NCI-H69 (cell line): ENCODE measurements around the gene GTF2H3.
A peak's percentile ranks its signal among the peaks of the same experiment; 100 is the strongest.

Experiments used
- DNase-seq: peaks from one replicate; lab custom pipeline; 2025; lab: John Stamatoyannopoulos, UW

The GTF2H3 gene

DNA sequence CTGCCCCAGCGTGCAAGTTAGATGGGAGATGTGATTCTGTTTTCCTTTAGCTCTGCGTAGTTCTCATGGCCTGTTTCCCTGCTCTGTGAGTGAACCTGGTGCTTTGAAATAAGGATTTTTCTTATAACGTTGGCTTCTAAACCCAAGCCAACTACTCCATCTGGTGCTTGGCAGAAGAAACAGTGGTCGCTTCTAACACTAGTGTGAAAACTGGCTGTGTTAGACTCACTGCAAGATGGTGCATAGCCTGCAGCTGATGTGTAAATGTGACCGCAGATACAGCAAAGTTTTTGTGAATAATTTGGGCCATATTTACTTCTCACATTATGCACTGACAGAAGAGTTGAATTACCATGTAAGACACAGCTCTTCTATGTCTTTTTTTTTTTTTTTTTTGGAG is 12.2 kb downstream of the GTF2H3 start:
- DNase-seq = no peak

DNA sequence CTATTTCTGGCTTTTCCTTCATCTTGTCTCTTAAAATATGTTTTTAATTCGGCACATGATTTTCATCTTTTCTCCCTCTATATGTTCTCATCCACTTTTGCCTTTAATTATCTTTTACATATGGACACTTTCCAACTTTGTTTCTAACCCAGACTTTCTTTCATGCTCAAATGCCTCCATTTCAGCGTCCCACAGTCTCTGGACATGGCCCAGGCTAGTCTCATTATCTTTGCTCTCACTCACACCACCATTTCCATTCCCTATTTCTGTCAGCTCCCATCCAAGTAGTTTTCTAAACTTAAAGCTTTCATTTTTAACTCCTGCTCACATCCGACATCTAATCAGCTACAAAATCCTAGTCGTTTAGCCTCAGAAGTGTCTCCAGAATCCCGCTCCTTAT is 14.8 kb downstream of the GTF2H3 start:
- no peak for DNase-seq

DNA sequence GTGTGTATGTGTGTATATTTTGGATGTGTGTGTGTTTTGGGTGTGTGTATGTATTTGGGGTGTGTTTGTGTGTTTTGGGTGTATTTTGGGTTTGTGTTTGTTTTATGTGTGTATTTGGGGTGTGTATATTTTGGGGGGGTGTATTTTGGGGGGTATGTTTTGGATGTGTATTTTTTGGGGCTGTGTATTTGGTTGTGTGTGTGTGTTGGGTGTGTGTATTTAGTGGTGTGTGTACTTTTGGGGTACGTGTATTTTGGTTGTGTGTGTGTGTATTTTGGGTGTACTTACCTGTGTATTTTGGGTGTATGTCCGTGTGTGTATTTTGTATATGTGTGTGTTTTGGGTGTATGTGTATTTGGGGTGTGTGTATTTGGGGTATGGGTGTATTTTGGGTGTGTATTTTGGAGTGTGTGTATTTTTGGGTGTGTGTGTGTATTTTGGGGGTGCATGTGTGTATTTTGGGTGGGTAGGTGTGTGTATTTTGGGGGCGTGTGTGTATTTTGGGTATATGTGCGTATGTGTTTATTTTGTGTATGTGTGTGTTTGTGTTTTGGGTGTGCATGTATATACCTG is 20.6 kb downstream of the GTF2H3 start:
- DNase-seq = no peak

DNA sequence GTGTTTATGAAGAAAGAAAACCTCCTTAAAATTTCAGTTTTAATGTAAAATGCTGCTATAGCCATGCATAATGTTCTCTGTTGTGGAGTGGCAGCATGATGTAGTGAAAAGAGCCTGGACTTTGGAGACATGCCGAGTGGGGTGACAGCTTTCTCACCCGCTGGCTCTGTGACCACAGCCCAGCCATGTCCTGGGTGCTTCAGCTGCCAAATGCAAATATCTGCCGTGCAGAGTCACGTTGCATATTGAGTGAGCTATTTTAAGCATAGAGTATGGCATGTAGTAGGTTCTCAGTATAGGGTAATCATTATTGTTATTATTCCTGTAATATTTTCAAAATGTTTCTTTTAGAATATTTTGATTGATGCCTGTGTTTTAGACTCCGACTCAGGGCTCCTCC is 21.8 kb downstream of the GTF2H3 start:
- no peak for DNase-seq

DNA sequence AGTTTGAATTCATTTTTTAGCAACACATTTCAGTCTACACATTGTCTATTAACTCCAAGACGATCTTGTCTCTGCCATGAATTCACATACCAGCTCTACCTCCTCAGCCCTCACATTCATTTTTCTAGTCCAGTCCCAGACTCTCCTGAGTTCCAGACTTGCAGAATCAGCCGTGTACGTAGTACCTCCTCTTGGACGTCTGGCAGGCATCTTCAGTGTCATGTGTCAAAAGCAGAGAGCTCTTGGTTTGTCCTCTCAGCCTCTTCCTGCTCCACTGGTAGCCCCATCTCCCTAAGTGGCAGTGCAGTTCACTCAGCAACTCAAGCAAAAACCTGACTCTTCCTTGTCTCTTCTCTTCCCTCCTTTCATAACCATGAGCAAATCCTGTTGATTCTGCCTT is 22.8 kb downstream of the GTF2H3 start:
- no peak for DNase-seq

DNA sequence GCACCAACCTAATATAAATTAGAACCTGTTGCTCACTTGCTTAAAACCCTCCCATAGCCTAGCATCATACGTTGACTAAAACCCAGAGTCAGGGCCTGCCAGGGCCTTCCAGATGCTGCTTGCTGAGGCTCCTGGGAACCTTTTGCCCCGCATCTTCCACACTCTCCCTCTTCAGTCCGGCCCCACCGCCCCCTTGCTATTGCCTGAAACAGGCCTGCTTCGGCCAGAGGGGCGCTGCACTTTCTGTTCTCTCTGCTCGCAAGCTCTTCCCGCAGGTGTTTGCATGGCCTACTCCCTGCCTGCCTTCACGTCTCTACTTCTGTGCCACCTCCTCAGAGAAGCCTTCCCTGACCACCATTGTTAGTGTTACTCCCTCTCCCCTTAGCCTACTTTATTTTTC is 23.6 kb downstream of the GTF2H3 start:
- DNase-seq = no peak

DNA sequence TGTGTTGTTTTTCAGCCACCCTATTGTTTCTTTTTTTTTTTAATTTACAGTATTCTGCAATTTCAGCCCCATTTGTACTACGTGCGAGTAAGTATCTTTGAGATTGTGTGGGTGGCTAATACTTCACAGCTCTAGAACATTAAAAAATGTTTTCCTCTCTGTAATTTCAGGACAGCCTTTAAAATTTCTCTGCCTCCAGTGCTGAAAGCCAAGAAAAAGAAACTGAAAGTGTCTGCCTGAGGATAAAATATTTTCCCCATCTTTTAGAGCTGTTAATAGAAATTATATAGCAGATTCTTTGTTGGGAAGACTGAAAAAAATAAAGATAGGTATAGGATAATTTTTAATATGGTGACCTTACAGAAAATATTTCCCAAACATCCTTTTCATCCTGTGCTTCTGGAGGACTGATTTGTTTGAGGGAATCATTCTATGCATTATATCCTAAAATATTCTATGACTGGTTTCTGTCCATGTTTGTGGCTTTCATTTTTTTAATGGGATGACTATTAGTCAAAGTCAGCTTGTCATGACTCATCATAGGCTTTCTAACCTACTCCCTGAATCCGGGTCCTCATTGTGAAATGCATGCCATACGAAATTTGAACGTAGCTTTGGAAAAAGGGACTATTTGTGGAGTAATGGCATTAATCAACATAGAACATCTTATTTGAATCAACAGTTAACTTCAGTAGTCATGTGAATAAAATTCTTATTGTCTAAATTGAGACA is 26.5 kb downstream of the GTF2H3 start:
- no peak for DNase-seq

DNA sequence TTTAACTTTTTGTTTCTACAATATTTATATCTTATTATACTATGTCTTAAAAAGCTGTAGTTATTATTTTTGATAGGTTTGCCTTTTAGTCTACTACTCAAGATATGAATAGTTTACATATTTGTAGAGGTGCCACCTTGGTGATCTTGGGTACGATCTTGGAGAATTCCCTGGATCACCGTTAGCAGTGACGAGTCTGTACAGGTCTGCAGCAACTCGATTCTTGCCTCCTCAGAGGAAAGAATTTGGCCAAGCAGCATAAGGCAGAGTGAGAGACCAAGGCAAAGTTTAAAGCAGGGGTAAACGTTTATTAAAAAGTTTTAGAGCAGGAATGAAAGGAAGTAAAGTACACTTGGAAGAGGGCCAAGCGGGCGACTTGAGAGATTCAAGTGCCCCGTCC is 34.1 kb downstream of the GTF2H3 start:
- no peak for DNase-seq

DNA sequence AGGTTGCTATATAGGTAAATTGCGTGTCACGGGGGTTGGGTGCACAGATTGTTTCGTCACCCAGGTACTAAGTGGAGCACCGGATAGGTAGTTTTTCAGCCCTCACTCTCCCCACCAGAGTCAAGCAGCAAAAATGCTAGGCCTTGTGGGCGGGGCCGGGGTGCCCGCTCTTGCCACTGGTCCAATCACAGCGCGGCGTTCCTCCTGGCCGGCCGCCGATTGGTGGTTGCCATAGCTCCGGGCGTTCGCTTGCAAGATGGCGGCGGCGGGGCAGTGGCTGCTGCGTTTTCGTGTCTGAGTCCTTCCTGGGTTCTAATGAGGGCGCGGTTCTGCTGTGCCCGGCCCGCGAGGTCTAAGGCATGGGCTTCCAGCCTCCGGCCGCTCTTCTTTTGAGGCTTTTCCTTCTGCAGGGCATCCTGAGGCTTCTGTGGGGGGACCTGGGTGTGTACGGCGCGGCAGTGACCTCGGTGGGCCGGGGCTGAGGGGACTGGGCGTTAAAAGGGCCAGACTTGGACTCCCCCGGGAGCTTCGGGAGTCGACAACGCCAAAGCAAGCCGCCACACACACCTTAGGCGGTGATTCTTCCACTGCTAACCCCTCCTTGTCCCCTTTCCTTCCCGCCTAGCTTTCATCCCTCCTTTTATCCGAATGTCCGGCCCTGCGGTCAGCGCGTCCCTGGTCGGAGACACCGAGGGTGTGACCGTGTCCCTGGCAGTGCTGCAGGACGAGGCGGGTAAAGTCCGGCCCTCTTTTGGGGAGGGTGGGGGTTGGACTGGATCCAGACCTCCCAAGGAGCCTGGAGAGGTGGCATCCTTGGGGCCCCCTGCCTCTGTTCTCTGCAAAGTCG is 37.5 kb downstream of the GTF2H3 start, which contains the start of gene TCTN2:
TSS of gene TCTN2 (plus strand) at position 232 of the 847 bp plus-strand sequence. CDS start at position 360, 128 bp downstream.
- DNase-seq = peak; percentile 97

DNA sequence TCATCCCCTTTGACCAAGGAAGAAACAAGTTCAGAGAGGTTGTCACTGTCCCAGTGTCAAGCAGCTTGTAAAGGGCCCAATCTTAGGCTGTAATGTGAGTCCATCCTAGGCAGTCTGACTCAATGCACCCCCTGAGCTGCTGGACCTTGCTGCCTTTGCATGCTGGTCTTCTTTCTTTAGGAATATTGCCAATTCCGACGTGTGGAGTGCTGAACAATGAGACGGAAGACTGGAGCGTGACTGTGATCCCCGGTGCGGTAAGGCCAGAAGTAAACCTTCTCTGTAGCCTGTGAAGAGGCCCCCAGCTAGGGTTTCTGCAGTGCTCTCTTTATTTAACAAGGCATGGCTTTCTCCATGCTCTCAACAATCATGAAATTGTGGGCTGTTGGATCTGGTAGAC is 38.2 kb downstream of the GTF2H3 start:
- DNase-seq = no peak

DNA sequence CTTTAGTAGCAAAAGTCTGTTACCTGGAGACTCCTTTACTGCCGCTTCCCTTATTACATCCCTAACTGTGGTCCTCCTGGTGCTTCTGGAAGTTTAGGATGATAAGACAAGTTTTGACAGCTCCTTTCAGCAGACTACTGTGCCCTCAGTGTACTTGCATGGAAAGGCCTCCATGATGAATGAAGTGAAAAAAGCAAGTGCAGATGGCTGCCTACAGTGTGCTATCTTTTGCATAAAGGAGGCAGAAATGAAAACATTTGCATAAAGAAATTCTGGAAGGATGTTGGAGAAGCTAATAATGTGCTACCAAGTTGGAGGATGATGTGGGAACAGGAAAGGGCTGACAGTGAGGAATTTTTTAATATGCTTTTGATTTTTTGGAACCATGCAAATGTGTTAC is 41.8 kb downstream of the GTF2H3 start:
- no peak for DNase-seq

DNA sequence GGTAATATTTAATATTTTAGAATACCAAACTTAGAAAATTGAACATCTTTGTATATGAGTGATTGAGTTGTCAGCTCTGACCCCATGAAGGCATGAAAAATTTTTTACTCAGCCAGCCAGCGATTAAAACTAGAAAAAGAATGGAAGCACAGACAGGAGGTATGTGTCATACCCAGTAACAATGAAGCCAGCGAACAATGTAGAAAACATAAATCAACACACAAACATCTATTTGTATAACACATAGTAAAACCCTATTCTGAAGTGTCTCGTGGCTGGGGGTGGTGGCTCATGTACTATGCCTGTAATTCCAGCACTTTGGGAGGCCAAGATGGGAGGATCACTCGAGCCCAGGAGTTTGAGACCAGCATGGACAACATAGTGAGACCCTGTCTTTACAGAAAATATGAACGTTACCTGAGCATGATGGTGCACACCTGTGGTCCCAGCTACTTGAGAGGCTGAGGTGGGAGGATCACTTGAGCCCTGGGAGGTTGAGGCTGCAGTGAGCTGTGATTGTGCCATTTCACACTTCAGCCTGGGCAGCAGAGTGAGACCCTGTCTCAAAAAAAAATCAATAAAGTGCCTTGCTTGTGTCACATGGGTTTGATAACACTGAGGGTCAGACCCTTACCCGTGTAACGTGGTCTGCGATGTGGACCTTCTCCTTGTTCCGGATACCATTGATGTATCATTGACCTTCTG is 43.1 kb downstream of the GTF2H3 start:
- DNase-seq = no peak

DNA sequence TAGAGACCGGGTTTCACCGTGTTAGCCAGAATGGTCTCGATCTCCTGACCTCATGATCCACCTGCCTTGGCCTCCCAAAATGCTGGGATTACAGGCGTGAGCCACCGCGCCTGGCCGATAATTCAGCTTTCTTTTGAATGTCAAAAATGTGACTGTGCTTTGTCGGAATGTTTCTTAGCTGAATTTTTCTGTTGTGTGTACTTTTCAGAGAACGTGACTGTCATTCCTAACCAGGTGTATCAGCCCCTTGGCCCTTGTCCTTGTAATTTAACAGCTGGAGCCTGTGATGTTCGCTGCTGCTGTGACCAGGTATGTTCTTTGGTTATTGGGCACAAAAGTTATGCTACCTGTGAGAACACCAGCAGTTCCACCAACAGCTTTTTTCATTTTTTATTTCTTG is 45.4 kb downstream of the GTF2H3 start:
- DNase-seq = no peak

DNA sequence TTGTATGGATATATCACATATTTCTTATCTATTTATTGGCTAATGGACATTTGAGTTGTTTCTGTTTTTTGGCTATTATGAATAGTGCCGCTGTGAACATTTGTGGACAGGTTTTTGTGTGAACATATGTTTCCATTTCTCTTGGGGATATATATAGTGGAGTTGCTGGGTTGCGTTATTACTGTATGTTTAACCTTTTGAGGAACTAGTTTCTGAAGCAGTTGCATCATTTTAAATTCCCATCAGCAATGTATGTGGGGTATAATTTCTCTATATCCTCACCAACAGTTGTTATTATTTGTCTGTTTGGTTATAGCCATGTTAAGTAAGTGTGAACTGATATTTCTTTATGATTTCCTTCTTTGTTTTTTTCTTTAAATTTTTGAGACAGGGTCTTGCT is 48.0 kb downstream of the GTF2H3 start:
- DNase-seq = no peak

DNA sequence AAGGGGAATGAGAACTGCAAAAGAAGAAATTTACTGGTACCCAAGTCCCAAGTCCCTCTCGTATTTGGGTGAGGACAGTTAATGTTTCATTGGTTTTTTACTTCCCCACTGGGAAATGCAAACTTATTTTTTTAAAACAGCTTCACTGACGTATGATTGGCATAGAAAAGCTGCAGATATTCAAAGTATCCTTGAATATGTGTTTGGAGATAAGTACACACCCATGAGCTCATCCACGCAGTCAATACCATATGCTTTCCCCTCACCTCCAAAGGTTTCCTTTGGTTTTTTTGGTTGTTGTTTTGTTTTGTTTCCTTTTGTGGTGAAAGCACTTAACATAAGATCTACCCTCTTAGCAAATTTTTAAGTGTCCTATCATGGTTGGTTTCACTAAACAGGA is 50.3 kb downstream of the GTF2H3 start:
- DNase-seq = no peak

DNA sequence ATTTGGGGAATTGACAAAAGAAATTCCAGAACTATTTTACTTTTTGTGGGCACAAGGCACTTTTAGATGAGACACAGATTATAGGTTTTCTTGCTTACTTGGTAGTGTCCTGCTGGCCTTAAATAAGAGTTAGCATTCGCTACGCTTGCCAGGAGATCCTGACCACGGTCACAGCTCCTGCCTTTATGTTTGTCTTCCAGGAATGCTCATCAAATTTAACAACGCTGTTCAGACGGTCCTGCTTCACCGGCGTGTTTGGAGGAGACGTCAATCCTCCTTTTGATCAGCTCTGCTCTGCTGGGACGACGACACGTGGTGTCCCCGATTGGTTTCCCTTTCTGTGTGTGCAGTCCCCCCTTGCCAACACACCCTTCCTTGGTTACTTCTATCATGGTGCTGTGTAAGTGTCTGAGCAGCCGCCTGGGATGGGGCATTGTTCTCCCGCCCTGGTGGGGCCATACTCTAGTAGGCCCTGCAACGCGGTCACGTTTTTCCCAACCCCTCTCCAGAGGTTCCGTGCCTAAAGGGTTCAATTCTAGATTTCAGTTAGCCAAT is 53.1 kb downstream of the GTF2H3 start:
- DNase-seq = no peak

DNA sequence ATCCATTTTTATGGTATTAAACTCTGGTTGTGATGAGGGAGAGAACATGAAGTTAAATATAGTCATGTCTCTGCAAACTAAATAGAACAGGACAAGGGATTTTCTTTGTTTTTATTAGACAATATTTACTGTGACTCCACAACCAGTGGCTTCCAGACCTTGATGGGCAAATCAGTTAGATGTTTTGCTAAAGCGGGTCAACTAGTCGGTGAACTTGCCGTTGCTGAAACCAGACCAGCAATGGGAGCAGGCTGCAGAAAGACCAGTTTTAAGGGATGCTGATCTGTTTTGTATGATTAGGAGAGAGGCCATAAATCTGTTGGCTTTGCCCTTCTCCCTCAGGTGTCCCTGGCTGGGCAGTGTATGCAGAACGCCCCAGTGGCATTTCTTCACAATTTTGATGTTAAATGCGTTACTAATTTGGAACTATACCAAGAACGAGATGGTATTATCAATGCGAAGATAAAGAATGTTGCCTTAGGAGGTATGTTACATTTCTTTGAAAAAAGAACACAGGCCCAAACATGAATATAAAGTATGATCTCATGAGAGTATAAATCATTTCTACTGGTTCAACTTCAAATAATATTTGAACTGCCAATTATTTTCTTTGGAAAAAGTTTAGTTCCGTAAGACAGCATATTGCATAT is 56.7 kb downstream of the GTF2H3 start:
- no peak for DNase-seq

DNA sequence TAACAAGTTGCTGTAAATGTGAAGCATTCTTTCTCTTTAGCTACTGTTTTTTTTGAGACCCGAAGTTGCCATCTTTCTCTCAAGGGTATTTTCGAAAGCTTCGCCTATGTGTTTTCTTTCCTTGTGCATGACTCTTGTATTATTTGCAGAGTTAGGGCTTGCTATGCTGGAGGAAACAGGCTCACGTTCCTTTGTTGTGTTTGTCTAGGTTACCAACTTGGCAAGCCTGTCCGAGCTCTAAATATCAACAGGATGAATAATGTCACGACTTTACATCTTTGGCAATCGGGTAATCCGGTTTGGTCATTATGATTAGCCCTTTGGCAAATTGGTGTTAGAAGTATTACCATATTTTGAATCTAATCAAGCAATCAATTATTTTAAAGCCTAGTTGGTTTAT is 62.6 kb downstream of the GTF2H3 start:
- no peak for DNase-seq

DNA sequence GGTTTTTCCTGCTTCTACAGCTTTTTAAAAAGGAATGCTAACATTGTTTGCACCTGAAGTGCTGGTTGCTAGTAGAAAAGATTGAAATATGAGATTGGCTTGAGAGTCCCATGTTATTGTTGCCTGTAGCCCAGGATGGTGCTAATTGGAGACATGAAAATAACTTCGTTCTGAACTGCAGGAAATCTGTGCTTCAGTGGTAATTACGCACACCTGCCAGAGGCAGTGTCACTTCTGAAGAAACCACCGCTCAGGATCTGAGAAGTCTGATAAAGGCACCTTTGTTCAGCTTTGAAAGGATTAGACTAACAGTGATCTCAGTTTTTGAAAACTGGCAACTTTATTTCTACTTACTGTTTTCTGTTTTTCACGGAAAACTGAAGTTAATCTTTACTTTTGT is 63.0 kb downstream of the GTF2H3 start:
- DNase-seq = no peak

DNA sequence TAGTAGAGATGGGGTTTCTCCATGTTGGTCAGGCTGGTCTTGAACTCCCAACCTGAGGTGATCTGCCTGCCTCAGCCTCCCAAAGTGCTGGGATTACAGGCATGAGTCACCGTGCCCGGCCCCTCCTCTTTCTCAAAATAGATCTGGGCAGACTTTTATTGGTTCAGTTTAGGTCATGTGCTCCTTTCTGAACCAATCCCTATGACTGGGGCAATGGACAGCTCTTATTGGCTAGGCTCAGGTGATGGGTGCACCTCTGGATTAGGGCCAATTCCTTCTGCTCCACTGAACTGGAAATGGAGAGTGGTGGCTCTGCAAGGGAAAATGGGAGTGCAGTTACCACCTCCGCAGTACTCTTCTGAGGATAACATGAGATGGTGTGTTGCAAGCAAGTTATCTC is 72.3 kb downstream of the GTF2H3 start:
- DNase-seq = peak; percentile 65

DNA sequence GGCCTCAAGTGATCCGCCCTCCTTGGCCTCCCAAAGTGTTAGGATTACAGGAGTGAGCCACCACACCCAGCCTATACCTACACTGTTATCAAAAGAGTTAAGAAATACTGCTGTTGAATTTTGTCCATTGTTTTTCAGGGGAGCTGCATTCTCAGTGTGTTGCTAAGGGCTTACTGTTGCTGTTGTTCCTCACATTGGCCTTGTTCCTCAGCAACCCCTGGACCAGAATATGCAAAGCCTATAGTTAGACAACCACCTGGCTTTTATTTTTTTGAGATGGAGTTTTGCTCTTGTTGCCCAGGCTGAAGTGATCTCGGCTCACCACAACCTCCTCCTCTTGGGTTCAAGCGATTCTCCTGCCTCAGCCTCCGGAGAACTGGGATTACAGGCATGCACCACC is 73.8 kb downstream of the GTF2H3 start:
- DNase-seq = no peak
